ENCODE results near the gene SERTAD1. TPM values are rescaled to one million over a fixed set of nuclear protein-coding genes. Genes with fewer than 3 reads are reported as not detected.
"Not testable (repeated sequence)": the region's sequence is repeated elsewhere in the genome, so short reads cannot be mapped to it uniquely, and the experiment has no call there.

Gene SERTAD1
- total and polyA plus RNA-seq, 10 donors = 8.5 to 19.7 (median 13.0) TPM

DNA sequence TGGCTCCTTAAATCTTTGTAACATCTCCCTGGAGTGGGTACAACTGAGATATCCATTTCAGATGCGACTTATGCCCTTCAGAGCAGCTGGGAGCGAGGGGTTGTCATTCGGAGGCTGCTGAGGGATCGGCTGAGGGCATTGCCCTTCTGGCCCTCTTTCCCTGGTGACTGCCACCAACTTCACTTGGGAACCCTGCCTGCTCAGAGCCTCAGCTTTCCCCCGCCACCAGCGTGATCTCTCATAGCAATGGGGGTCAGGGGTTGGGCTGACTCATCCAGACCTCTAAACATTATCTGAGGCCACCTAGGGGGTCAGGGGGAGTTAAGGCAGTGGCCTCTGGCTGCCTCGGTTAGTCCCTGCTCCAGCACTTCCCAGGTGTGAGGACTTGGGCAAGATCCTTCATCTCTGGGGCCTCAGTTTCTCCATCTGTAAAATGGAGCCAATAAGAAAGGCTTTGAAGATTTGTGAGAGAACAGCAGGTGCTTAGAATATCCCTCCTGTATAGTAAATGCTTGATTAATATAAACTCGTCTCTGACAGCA lies 13.8 kb downstream of the SERTAD1 start:
- intact Hi-C loops (cut with DNase I; ENCODE audit: low total_unique reads) = no loop called here

DNA sequence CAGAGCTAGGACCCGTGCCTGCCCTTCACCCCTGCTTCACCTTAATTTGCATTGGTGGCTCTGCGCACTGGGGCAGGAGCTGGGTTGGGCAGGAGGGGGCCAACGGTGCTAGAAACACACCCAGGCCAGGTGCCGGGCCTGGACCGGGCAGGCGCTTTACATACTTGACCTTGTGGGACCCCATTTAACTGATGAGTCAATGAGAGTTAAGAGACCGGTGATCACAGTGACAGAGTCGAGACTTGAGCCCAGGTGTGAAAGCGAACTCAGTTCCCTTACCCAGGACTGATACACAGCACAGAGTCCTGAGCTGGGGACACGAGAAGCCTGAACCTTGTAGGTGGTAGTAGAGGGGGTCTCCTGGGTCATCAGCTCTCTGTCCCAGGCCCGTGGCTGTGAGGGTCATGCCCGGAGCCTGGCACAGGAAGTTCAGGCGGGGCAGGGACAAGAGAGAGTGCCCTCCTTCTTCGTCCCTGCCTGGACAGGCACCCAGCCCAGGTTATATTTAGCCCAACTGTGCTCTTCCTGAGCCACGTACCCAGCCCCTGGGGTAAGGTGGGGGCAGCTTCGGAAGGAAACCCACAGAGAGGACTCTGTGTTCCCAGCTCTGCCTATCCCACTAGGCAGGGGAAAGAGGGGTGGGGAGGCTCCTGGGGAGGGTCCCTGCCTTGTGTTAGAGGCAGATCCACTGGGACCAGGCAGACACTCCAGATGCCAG lies 14.5 kb downstream of the SERTAD1 start:
- no peak for DNase-seq
- WGBS, 5 donors = 36 to 52% (median 41%) methylated on average over 14 to 16 of the region's 16 CpGs
- Histone ChIP-seq H3K4me1 (peaks cover 12 to 70% (median 42%) of the 10 kb centered on the region in 6 donors), H3K27ac (peak overlapping the region in 4 of 8 donors; percentile 7 to 62 (median 31)), H3K4me3 (no peak overlapping the region), H3K36me3 (no peaks in the 10 kb centered on the region), H3K9me3 (no peaks in the 10 kb centered on the region), H3K27me3 (replicated peaks in 1 of 7) (peaks cover 0 to 7% (median 0%) of the 10 kb centered on the region in 7 donors)
- TF ChIP-seq POLR2A (IDR thresholded peaks at IDR 0.05) (no peak), POLR2AphosphoS5 (IDR thresholded peaks at IDR 0.05) (peak; percentile 16 to 39 (median 17))
- TF ChIP-seq, protein P1, sequence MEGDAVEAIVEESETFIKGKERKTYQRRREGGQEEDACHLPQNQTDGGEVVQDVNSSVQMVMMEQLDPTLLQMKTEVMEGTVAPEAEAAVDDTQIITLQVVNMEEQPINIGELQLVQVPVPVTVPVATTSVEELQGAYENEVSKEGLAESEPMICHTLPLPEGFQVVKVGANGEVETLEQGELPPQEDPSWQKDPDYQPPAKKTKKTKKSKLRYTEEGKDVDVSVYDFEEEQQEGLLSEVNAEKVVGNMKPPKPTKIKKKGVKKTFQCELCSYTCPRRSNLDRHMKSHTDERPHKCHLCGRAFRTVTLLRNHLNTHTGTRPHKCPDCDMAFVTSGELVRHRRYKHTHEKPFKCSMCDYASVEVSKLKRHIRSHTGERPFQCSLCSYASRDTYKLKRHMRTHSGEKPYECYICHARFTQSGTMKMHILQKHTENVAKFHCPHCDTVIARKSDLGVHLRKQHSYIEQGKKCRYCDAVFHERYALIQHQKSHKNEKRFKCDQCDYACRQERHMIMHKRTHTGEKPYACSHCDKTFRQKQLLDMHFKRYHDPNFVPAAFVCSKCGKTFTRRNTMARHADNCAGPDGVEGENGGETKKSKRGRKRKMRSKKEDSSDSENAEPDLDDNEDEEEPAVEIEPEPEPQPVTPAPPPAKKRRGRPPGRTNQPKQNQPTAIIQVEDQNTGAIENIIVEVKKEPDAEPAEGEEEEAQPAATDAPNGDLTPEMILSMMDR (IDR thresholded peaks at IDR 0.05 in 8 of 11, conservative IDR thresholded peaks at IDR 0.05 in 3 of 11) = no peak
- intact Hi-C loops (cut with DNase I; ENCODE audit: low total_unique reads) = no loop called here

More for the DNA sequence above, 13.8 kb downstream of the SERTAD1 start:
- Histone ChIP-seq H3K27ac (peak overlapping the region in 3 of 8 donors; percentile 26 to 62 (median 36)), H3K4me3 (no peak overlapping the region), H3K4me1 (peaks cover 15 to 77% (median 49%) of the 10 kb centered on the region in 6 donors), H3K27me3 (replicated peaks in 1 of 7) (peaks cover 0 to 7% (median 0%) of the 10 kb centered on the region in 7 donors), H3K36me3 (no peaks in the 10 kb centered on the region), H3K9me3 (no peaks in the 10 kb centered on the region)
- no peak for DNase-seq
- WGBS, 5 donors = 68 to 82% (median 78%) methylated on average over 8 of the region's 8 CpGs
- TF ChIP-seq POLR2A (IDR thresholded peaks at IDR 0.05) (no peak), POLR2AphosphoS5 (IDR thresholded peaks at IDR 0.05) (no peak)
- TF ChIP-seq, protein P1 (IDR thresholded peaks at IDR 0.05 in 8 of 11, conservative IDR thresholded peaks at IDR 0.05 in 3 of 11) = no peak

DNA sequence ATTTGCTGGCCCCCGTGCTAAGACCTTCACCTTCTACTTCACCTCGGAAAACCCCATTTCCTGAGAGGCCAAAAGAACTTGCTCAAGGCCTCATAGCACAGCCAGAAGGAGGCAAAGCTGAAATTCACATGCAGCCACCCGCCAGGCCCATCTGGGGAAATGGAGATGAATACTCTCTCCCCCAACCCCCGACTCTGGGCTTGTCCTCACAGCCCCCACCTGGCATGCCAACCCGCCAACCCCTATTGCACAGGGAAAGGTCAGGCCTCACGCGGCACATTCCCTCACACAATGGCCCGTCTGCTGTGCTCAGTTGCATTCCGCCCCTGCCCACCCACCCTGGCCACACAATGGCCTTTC lies 15.8 kb downstream of the SERTAD1 start:
- H3K27ac ChIP-seq = peak overlapping the region in 1 of 8 donors; percentile 54
- H3K27me3 ChIP-seq (replicated peaks in 1 of 7) = peaks cover 0 to 7% (median 0%) of the 10 kb centered on the region in 7 donors
- peaks cover 12 to 57% (median 32%) of the 10 kb centered on the region in 6 donors for H3K4me1 ChIP-seq
- intact Hi-C loops (cut with DNase I; ENCODE audit: low total_unique reads) = no loop called here
- 47 to 63% (median 53%) methylated on average over 8 to 9 of the region's 9 CpGs for WGBS, 5 donors
- DNase-seq = no peak
- no peaks in the 10 kb centered on the region for H3K9me3 ChIP-seq
- H3K4me3 ChIP-seq = no peak overlapping the region
- H3K36me3 ChIP-seq = no peaks in the 10 kb centered on the region
- TF ChIP-seq, protein P1 (IDR thresholded peaks at IDR 0.05 in 8 of 11, conservative IDR thresholded peaks at IDR 0.05 in 3 of 11) = no peak
- TF ChIP-seq POLR2A (IDR thresholded peaks at IDR 0.05) = no peak

DNA sequence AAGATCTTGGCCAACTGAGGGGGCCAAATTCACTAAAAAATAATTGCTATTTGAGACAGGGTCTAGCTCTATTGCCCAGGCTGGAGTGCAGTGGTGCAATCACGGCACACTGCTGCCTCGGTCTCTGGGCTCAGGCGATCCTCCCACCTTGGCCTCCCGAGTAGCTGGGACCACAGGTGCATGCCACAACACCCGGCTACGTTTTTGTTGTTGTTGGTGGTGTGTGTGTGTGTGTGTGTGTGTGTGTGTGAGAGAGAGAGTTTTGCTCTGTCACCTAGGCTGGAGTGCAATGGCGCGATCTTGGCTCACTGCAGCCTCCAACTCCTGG lies 17.2 kb downstream of the SERTAD1 start:
- Histone ChIP-seq H3K4me1 (peaks cover 12 to 61% (median 38%) of the 10 kb centered on the region in 6 donors), H3K27ac (peak overlapping the region in 1 of 8 donors; percentile 18)
- H3K9me3 ChIP-seq; intact Hi-C loops (cut with DNase I; ENCODE audit: low total_unique reads); H3K4me3 ChIP-seq; H3K36me3 ChIP-seq; DNase-seq; H3K27me3 ChIP-seq (replicated peaks in 1 of 7): not testable (repeated sequence)
- WGBS, 5 donors = 74 to 93% (median 87%) methylated on average over 4 to 8 of the region's 8 CpGs
